Vagina (tissue), 2 donors: ENCODE measurements around the gene ZNF688.

ENCODE experiments used
- CTCF ChIP-seq, 3 experiments: fragments of 450-650 bp in 2 of 3; fragments of 200-600 bp in 1 of 3; sonication (generic) in 1 of 3; IDR thresholded peaks; one replicate each; pipeline ENCODE4 v1.5.1; 2017 to 2019; ENCODE audit warnings: antibody characterized with exemption in 3 of 3, mild to moderate bottlenecking in 2 of 3, moderate library complexity in 2 of 3
- POLR2AphosphoS5 ChIP-seq, 2 donors: sonication (generic); formaldehyde crosslinking; IDR thresholded peaks; one replicate each; pipeline ENCODE4 v1.9.0; 2017; ENCODE audit warnings: antibody characterized with exemption in 2 of 2, mild to moderate bottlenecking in 2 of 2, low read depth in 1 of 2; ENCODE audit not compliant: insufficient read depth in 1 of 2

- TF ChIP-seq CTCF (IDR thresholded peaks at IDR 0.05), result no peak
- no peak for TF ChIP-seq POLR2AphosphoS5 (IDR thresholded peaks at IDR 0.05; ENCODE audit: insufficient read depth in 1 of 2, low read depth in 1 of 2)
Observed at GRCh38 chr16:30582611-30583340, 11.3 kb upstream of the ZNF688 start.
